H1 (cell line): Measurements from ENCODE around the gene GPR135. TPM values are rescaled to one million over a fixed set of nuclear protein-coding genes. Genes with fewer than 3 reads are reported as not detected.

Experiments used
- CTCF ChIA-PET: fragments of 300-600 bp; sonication (Branson Sonifier 250); formaldehyde crosslinking; loops from one replicate; lab custom pipeline; 2021; ENCODE audit not compliant: partially characterized antibody; lab: Charles Lee
- POLR2A ChIA-PET: fragments of 300-600 bp; sonication (Branson Sonifier 250); formaldehyde crosslinking; loops from one replicate; lab custom pipeline; 2021; ENCODE audit warnings: inconsistent platforms; ENCODE audit not compliant: partially characterized antibody; lab: Charles Lee
- DNase-seq, 2 experiments: peaks; one replicate each; pipeline versions ENCODE4 v3.0.0 to v3.0.0-alpha.2; 2010 to 2022; ENCODE audit warnings: low spot score in 2 of 2, low read depth in 1 of 2, mixed read lengths in 1 of 2
- FAIRE-seq: peaks from 2 replicates; lab custom pipeline; 2011; peaks lifted over from hg19 to GRCh38; lab: Jason Lieb, UNC
- H2AFZ ChIP-seq: 2 replicates; pipeline ENCODE4 v1.8.1; 2012; ENCODE audit warnings: low read length, inconsistent platforms
- H2AK5ac ChIP-seq: 2 replicates; pipeline ENCODE4 v1.6.1; 2013; ENCODE audit warnings: low read depth, low read length
- H2BK120ac ChIP-seq: replicated peaks from 2 replicates; pipeline ENCODE3; 2013; ENCODE audit warnings: low read depth, low read length, inconsistent platforms
- H2BK12ac ChIP-seq: 2 replicates; pipeline ENCODE4 v1.6.1; 2013; ENCODE audit warnings: low read depth, low read length
- H2BK15ac ChIP-seq: 2 replicates; pipeline ENCODE4 v1.6.1; 2013; ENCODE audit warnings: low read length
- H2BK20ac ChIP-seq: 2 replicates; pipeline ENCODE4 v1.6.1; 2013; ENCODE audit warnings: low read length
- H2BK5ac ChIP-seq: 2 replicates; pipeline ENCODE4 v1.6.1; 2013; ENCODE audit warnings: low read depth, low read length
- H3K14ac ChIP-seq: 2 replicates; pipeline ENCODE4 v1.6.1; 2013; ENCODE audit warnings: inconsistent platforms; ENCODE audit not compliant: insufficient read length
- H3K18ac ChIP-seq: 2 replicates; pipeline ENCODE4 v1.6.1; 2013; ENCODE audit warnings: low read length; ENCODE audit errors: extremely low read depth
- H3K23ac ChIP-seq: 2 replicates; pipeline ENCODE4 v1.6.1; 2013; ENCODE audit warnings: inconsistent platforms; ENCODE audit not compliant: insufficient read length
- H3K23me2 ChIP-seq: 2 replicates; pipeline ENCODE4 v1.6.1; 2013; ENCODE audit warnings: low read depth, low read length
- H3K27ac ChIP-seq: 2 replicates; pipeline ENCODE4 v1.6.1; 2011; ENCODE audit warnings: low read depth, low read length, inconsistent platforms
- H3K27me3 ChIP-seq, 4 experiments: replicated peaks in 1 of 4; 1 replicate in 1 of 4; 2 replicates in 3 of 4; pipeline versions ENCODE4 v1.6.1 to v1.8.1; 2011 to 2013; ENCODE audit warnings: low read length in 3 of 4, mild to moderate bottlenecking in 3 of 4, inconsistent platforms in 2 of 4, mixed read lengths in 2 of 4, moderate library complexity in 1 of 4; ENCODE audit not compliant: control insufficient read depth in 3 of 4, insufficient read depth in 3 of 4; ENCODE audit errors: extremely low read depth in 1 of 4
- H3K36me3 ChIP-seq, 4 experiments: 2 replicates each; pipeline versions ENCODE4 v1.6.1 to v1.8.1; 2011 to 2013; ENCODE audit warnings: mild to moderate bottlenecking in 4 of 4, low read length in 3 of 4, moderate library complexity in 2 of 4, control low read depth in 1 of 4, inconsistent platforms in 1 of 4; ENCODE audit not compliant: insufficient read depth in 4 of 4, control insufficient read depth in 2 of 4
- H3K4ac ChIP-seq: replicated peaks from 2 replicates; pipeline ENCODE3; 2013; ENCODE audit warnings: low read length, low read depth, mixed read lengths, inconsistent platforms; ENCODE audit not compliant: insufficient read length
- H3K4me1 ChIP-seq, 4 experiments: replicated peaks in 1 of 4; 1 replicate in 1 of 4; 2 replicates in 3 of 4; pipeline versions ENCODE4 v1.6.1 to v1.8.1; 2011 to 2013; ENCODE audit warnings: low read length in 3 of 4, inconsistent platforms in 2 of 4, mixed read lengths in 1 of 4; ENCODE audit not compliant: insufficient read depth in 4 of 4, control insufficient read depth in 3 of 4
- H3K4me2 ChIP-seq, 2 experiments: 2 replicates each; pipeline versions ENCODE4 v1.6.1 to v1.8.1; 2011 to 2013; ENCODE audit warnings: low read depth in 2 of 2, low read length in 2 of 2, control low read depth in 1 of 2, inconsistent platforms in 1 of 2, mild to moderate bottlenecking in 1 of 2; ENCODE audit not compliant: insufficient read depth in 1 of 2
- H3K4me3 ChIP-seq, 4 experiments: fragments of 200-600, 300-600 bp in 1 of 4; sonication (generic), shearing (Covaris generic), sonication (Bioruptor Twin) in 1 of 4; 2 replicates each; pipeline versions ENCODE4 v1.5.1 to v1.8.1; 2011 to 2016; ENCODE audit warnings: low read length in 4 of 4, low read depth in 3 of 4, control low read depth in 2 of 4, inconsistent platforms in 2 of 4, mild to moderate bottlenecking in 2 of 4, mixed read lengths in 1 of 4, moderate library complexity in 1 of 4; ENCODE audit not compliant: insufficient read depth in 2 of 4; ENCODE audit errors: extremely low read depth in 1 of 4
- H3K56ac ChIP-seq: replicated peaks from 2 replicates; pipeline ENCODE3; 2013; ENCODE audit warnings: low read depth, mild to moderate bottlenecking, mixed read lengths, low read length, inconsistent platforms; ENCODE audit not compliant: insufficient read length
- H3K79me1 ChIP-seq: 2 replicates; pipeline ENCODE4 v1.6.1; 2013; ENCODE audit warnings: low read depth, low read length, control low read depth
- H3K79me2 ChIP-seq, 2 experiments: 2 replicates each; pipeline versions ENCODE4 v1.6.1 to v1.8.1; 2012 to 2013; ENCODE audit warnings: low read length in 2 of 2, mild to moderate bottlenecking in 2 of 2, inconsistent platforms in 1 of 2; ENCODE audit not compliant: insufficient read depth in 2 of 2, control insufficient read depth in 1 of 2
- H3K9ac ChIP-seq, 4 experiments: replicated peaks in 1 of 4; 1 replicate in 1 of 4; 2 replicates in 3 of 4; pipeline versions ENCODE4 v1.6.1 to v1.8.1; 2011 to 2013; ENCODE audit warnings: low read depth in 3 of 4, low read length in 3 of 4, control low read depth in 2 of 4, mild to moderate bottlenecking in 2 of 4, moderate library complexity in 2 of 4, inconsistent platforms in 1 of 4; ENCODE audit errors: extremely low read depth in 1 of 4
- H3K9me3 ChIP-seq, 2 experiments: 2 replicates each; pipeline versions ENCODE4 v1.6.1 to v1.8.1; 2012 to 2013; ENCODE audit warnings: mild to moderate bottlenecking in 2 of 2, moderate library complexity in 2 of 2, control low read depth in 1 of 2, inconsistent platforms in 1 of 2, low read depth in 1 of 2, low read length in 1 of 2, mixed read lengths in 1 of 2; ENCODE audit not compliant: insufficient read depth in 2 of 2
- H4K20me1 ChIP-seq, 2 experiments: replicated peaks in 1 of 2; 2 replicates each; pipeline versions ENCODE3 to v1.8.1; 2011 to 2013; ENCODE audit warnings: inconsistent platforms in 2 of 2, low read length in 2 of 2, mild to moderate bottlenecking in 1 of 2; ENCODE audit not compliant: insufficient read depth in 2 of 2, control insufficient read depth in 1 of 2
- H4K5ac ChIP-seq: 2 replicates; pipeline ENCODE4 v1.6.1; 2013; ENCODE audit warnings: low read length, low read depth, mixed read lengths, inconsistent platforms; ENCODE audit not compliant: insufficient read length
- H4K8ac ChIP-seq: 2 replicates; pipeline ENCODE4 v1.8.0; 2013; ENCODE audit warnings: mild to moderate bottlenecking, moderate library complexity, low read length, inconsistent platforms; ENCODE audit not compliant: insufficient read depth; ENCODE audit errors: extremely low read depth
- H4K91ac ChIP-seq: replicated peaks from 2 replicates; pipeline ENCODE3; 2013; ENCODE audit warnings: low read length, mixed read lengths, inconsistent platforms; ENCODE audit not compliant: insufficient read length
- CTCF ChIP-seq, 3 experiments: IDR thresholded peaks; 1 replicate in 2 of 3; 2 replicates in 1 of 3; pipeline versions ENCODE4 v1.5.1 to v1.6.1; 2011; ENCODE audit warnings: low read length in 3 of 3, mild to moderate bottlenecking in 3 of 3, inconsistent platforms in 2 of 3, low read depth in 1 of 3, moderate library complexity in 1 of 3; ENCODE audit not compliant: insufficient read depth in 1 of 3; ENCODE audit errors: control extremely low read depth in 1 of 3
- KDM1A ChIP-seq: fragments of 200-600, 300-600 bp; sonication (generic); IDR thresholded peaks from 2 replicates; pipeline ENCODE4 v1.7.1; 2016; ENCODE audit warnings: mild to moderate bottlenecking, low read length, borderline replicate concordance
- RAD21 ChIP-seq, 2 experiments: IDR thresholded peaks in 1 of 2; conservative IDR thresholded peaks in 1 of 2; 2 replicates each; pipeline ENCODE4 v1.6.1; 2011; ENCODE audit warnings: low read depth in 2 of 2, low read length in 2 of 2, improper control_type of control experiment in 1 of 2, inconsistent platforms in 1 of 2, mild to moderate bottlenecking in 1 of 2, moderate library complexity in 1 of 2
- WGBS, 2 experiments: shearing (Covaris generic) in 1 of 2; methylation state at CpG; one replicate each; pipeline versions ENCODE4 v1.1.6 to v1.1.7; 2013 to 2015; ENCODE audit warnings: low lambda C conversion rate in 2 of 2, mixed read lengths in 2 of 2, inconsistent platforms in 1 of 2, low coverage in 1 of 2, missing lambda C conversion rate in 1 of 2; ENCODE audit not compliant: insufficient replicate concordance in 2 of 2, insufficient coverage in 1 of 2, insufficient read length in 1 of 2; ENCODE audit errors: extremely low coverage in 1 of 2, missing lambda C conversion rate in 1 of 2; 5-methylcytosine and 5-hydroxymethylcytosine counted together
- polyA plus RNA-seq, 7 experiments: library from polyadenylated mRNA; depleted of rRNA in 3 of 7; stranded (reverse) in 5 of 7; unstranded in 2 of 7; fragments of >200 nt in 5 of 7; fragments of 200-250 nt in 2 of 7; gene quantifications; 1 replicate in 5 of 7; 2 replicates in 1 of 7; 4 replicates in 1 of 7; pipeline versions ENCODE4 v1.2.1 to v1.2.3, GENCODE V29; 2011 to 2013; ENCODE audit warnings: missing spikeins in 2 of 7, mixed read lengths in 2 of 7
- total RNA-seq: library from RNA; stranded (reverse); fragmentation: NEBNext Ultra II Directional; extraction: Animal tissue kit (Norgen Biotek cat#: 25700); gene quantifications from 2 replicates; pipeline ENCODE4 v1.2.1, GENCODE V29; 2021

GPR135 gene
- total and polyA plus RNA-seq, 2 of the 8 experiments (the other 6 are each of a cell fraction or from before 2014, with no cell fraction given), result 0.48 to 1.1 TPM

- Histone ChIP-seq H3K4me1 (no peaks in the 10 kb centered on the region), H2AFZ (no peak overlapping the region), H2BK5ac (no peak overlapping the region), H2BK20ac (no peak overlapping the region), H4K5ac (no peak overlapping the region), H3K18ac (no peak overlapping the region), H4K20me1 (no peaks in the 10 kb centered on the region), H3K9ac (no peak overlapping the region), H3K79me2 (no peaks in the 10 kb centered on the region), H3K4me3 (no peak overlapping the region), H2BK15ac (no peak overlapping the region), H3K36me3 (no peaks in the 10 kb centered on the region), H2BK12ac (no peak overlapping the region), H3K4me2 (no peak overlapping the region), H3K23me2 (no peaks in the 10 kb centered on the region; the same call in 1 of the 2 replicates), H3K23ac (no peak overlapping the region), H4K91ac (no peak overlapping the region), H3K27me3 (no peaks in the 10 kb centered on the region), H3K14ac (no peak overlapping the region), H3K4ac (no peak overlapping the region), H3K79me1 (no peaks in the 10 kb centered on the region), H3K9me3 (no peaks in the 10 kb centered on the region), H3K27ac (no peak overlapping the region), H3K56ac (no peak overlapping the region), H4K8ac (no peak overlapping the region), H2AK5ac (peak overlapping the region; percentile 69; the same call in 1 of the 2 replicates), H2BK120ac (no peak overlapping the region)
- FAIRE-seq (no peak), DNase-seq (no peak)
- 84% methylated on average over 7 of the region's 7 CpGs; no CpG with 5 or more reads in 1 of the 2 experiments for WGBS, 2 experiments
- TF ChIP-seq CTCF (IDR thresholded peaks at IDR 0.05; ENCODE audit: control extremely low read depth in 1 of 3, insufficient read depth in 1 of 3, low read depth in 1 of 3, low read length in 3 of 3), result peak in 2 of 3 experiments; percentile 25 to 36; a peak in 2 of 4 replicates
- no peak for TF ChIP-seq KDM1A
- TF ChIP-seq RAD21 (IDR thresholded peaks at IDR 0.05 in 1 of 2, conservative IDR thresholded peaks at IDR 0.05 in 1 of 2; ENCODE audit: low read depth in 2 of 2, low read length in 2 of 2), result peak; percentile 69
- ChIA-PET CTCF (interaction anchor here (1.0 to 2.2 kb wide), 8 partner anchors 10 to 300 kb away, joined by 3 to 7 read pairs (median 4); no protein-coding TSS in a partner anchor), POLR2A (interaction anchor here (1.0 kb wide), 1 partner anchor 62 kb away, joined by 3 read pairs; the partner anchor contains the start of genes JKAMP and L3HYPDH)
These were observed 42.9 kb downstream of the GPR135 start for GRCh38 chr14:59422069-59422881.
